DOHH2 (cell line): Measurements from ENCODE around the gene APOC1.

Experiments
- EZH2phosphoT487 ChIP-seq: fragments of 200-600 bp; sonication (generic); IDR thresholded peaks from 2 replicates; pipeline ENCODE4 v1.6.1; 2017; ENCODE audit warnings: borderline replicate concordance, mild to moderate bottlenecking, antibody characterized with exemption, low read length, moderate library complexity, mixed read lengths
- TF ChIP-seq, protein P1 (sequence below): fragments of 200-600 bp; sonication (generic); IDR thresholded peaks from one replicate; pipeline ENCODE4 v1.5.1; 2014; ENCODE audit warnings: antibody characterized with exemption, mild to moderate bottlenecking, low read depth, low read length; ENCODE audit not compliant: poor library complexity, severe bottlenecking

DNA sequence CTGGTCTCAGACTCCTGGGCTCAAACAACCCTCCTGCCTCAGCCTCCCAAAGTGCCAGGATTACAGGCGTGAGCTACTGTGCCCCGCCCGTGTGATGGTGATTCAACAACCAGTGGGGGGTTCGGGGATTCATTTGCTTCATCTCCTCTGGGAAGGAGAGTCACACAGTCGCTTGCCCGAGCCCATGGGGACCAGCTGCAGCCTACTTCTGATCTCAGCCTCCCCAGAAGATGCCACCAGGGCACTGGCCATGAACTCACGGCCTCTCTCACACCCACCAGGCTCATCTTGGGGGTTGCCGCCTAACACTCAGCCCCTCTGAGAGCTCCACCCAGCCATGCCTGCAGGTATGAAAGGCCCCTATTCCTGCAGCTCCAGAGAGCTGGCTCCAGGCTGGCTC, 16.6 kb upstream of the APOC1 start:
- TF ChIP-seq, protein P1, sequence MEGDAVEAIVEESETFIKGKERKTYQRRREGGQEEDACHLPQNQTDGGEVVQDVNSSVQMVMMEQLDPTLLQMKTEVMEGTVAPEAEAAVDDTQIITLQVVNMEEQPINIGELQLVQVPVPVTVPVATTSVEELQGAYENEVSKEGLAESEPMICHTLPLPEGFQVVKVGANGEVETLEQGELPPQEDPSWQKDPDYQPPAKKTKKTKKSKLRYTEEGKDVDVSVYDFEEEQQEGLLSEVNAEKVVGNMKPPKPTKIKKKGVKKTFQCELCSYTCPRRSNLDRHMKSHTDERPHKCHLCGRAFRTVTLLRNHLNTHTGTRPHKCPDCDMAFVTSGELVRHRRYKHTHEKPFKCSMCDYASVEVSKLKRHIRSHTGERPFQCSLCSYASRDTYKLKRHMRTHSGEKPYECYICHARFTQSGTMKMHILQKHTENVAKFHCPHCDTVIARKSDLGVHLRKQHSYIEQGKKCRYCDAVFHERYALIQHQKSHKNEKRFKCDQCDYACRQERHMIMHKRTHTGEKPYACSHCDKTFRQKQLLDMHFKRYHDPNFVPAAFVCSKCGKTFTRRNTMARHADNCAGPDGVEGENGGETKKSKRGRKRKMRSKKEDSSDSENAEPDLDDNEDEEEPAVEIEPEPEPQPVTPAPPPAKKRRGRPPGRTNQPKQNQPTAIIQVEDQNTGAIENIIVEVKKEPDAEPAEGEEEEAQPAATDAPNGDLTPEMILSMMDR, result no peak
- TF ChIP-seq EZH2phosphoT487, result no peak
